HCT116 (cell line): ENCODE data around the gene PRKAG3. TPM values are rescaled to one million over a fixed set of nuclear protein-coding genes. Genes with fewer than 3 reads are reported as not detected.

Source experiments
- ATAC-seq: fragments of 200-7000 bp; cut with Tn5 transposase; 2 replicates; pipeline ENCODE4 v1.9.1; 2020; ENCODE audit warnings: mild to moderate bottlenecking, moderate library complexity
- BruUV-seq: library from RNA; stranded (reverse); fragments of 400-500 nt; replicated peaks from 2 replicates; lab custom pipeline; 2021; lab: Mats Ljungman, UMichigan
- CTCF ChIA-PET: fragments of 300-600 bp; sonication (Branson Sonifier 250); formaldehyde crosslinking; loops from one replicate; lab custom pipeline; 2021; ENCODE audit warnings: antibody characterized with exemption; lab: Charles Lee
- POLR2A ChIA-PET: fragments of 300-600, 350-600 bp; sonication (Branson Sonifier 250); formaldehyde crosslinking; loops from one replicate; lab custom pipeline; 2021; ENCODE audit warnings: antibody characterized with exemption; lab: Charles Lee
- RAD21 ChIA-PET, 2 experiments: fragments of 300-600 bp; sonication (Branson Sonifier 250); formaldehyde crosslinking; loops; one replicate each; lab custom pipeline; 2023; ENCODE audit warnings: low total read pairs in 2 of 2; ENCODE audit not compliant: uncharacterized antibody in 2 of 2, unreplicated experiment in 2 of 2, low non-redundant PET in 1 of 2; lab: Charles Lee
- DNase-seq: peaks from one replicate; pipeline ENCODE4 v3.0.0-alpha.2; 2010; ENCODE audit warnings: low read depth, low spot score
- H2AFZ ChIP-seq: fragments of 200-600 bp; shearing (Covaris generic), sonication (generic); 2 replicates; pipeline ENCODE4 v1.6.1; 2017; ENCODE audit warnings: low read depth, mixed run types, mixed read lengths, antibody characterized with exemption, low read length; ENCODE audit not compliant: poor library complexity, severe bottlenecking
- H3K27ac ChIP-seq: 2 replicates; pipeline ENCODE4 v1.5.1; 2012; ENCODE audit warnings: low read depth, low read length
- H3K27me3 ChIP-seq: fragments of 200-600 bp; sonication (generic); 2 replicates; pipeline ENCODE4 v1.6.1; 2016; ENCODE audit warnings: mixed run types, low read length, mixed read lengths; ENCODE audit not compliant: insufficient read depth
- H3K36me3 ChIP-seq, 2 experiments: fragments of 200-500 bp in 1 of 2; fragments of 200-600 bp in 1 of 2; sonication (Bioruptor generic) in 1 of 2; sonication (generic) in 1 of 2; 2 replicates each; pipeline versions ENCODE4 v1.5.1 to v1.6.1; 2014 to 2016; ENCODE audit warnings: low read length in 2 of 2, inconsistent platforms in 1 of 2, mixed read lengths in 1 of 2, mixed run types in 1 of 2; ENCODE audit not compliant: insufficient read depth in 2 of 2, control insufficient read depth in 1 of 2
- H3K4me1 ChIP-seq, 2 experiments: fragments of 200-600 bp in 1 of 2; sonication (generic) in 1 of 2; 2 replicates each; pipeline versions ENCODE4 v1.5.1 to v1.6.1; 2012 to 2017; ENCODE audit warnings: low read length in 2 of 2, inconsistent platforms in 1 of 2, mild to moderate bottlenecking in 1 of 2, mixed read lengths in 1 of 2, mixed run types in 1 of 2, moderate library complexity in 1 of 2; ENCODE audit not compliant: insufficient read depth in 2 of 2, control insufficient read depth in 1 of 2
- H3K4me2 ChIP-seq: fragments of 200-600 bp; sonication (generic); 2 replicates; pipeline ENCODE4 v1.6.1; 2017; ENCODE audit warnings: mixed run types, low read length, mixed read lengths
- H3K4me3 ChIP-seq, 2 experiments: fragments of 200-600 bp in 1 of 2; sonication (generic) in 1 of 2; replicated peaks in 1 of 2; 2 replicates each; pipeline ENCODE4 v1.5.1; 2011 to 2016; ENCODE audit warnings: low read length in 2 of 2, control low read depth in 1 of 2, low read depth in 1 of 2, mild to moderate bottlenecking in 1 of 2, mixed read lengths in 1 of 2, mixed run types in 1 of 2
- H3K79me2 ChIP-seq: fragments of 200-600 bp; sonication (generic); 2 replicates; pipeline ENCODE4 v1.6.1; 2017; ENCODE audit warnings: mild to moderate bottlenecking, mixed run types, low read length, moderate library complexity, mixed read lengths; ENCODE audit not compliant: insufficient read depth
- H3K9ac ChIP-seq: fragments of 200-600 bp; sonication (generic); 2 replicates; pipeline ENCODE4 v1.6.1; 2016; ENCODE audit warnings: low read length, mixed read lengths
- H3K9me2 ChIP-seq: fragments of 200-600 bp; sonication (generic), shearing (Covaris generic); 2 replicates; pipeline ENCODE4 v1.6.1; 2017; ENCODE audit warnings: mixed run types, mild to moderate bottlenecking, moderate library complexity; ENCODE audit not compliant: insufficient read depth
- H3K9me3 ChIP-seq, 2 experiments: fragments of 200-500 bp in 1 of 2; fragments of 200-600 bp in 1 of 2; sonication (Bioruptor generic) in 1 of 2; sonication (generic) in 1 of 2; 2 replicates each; pipeline ENCODE4 v1.6.1; 2014 to 2017; ENCODE audit warnings: low read length in 2 of 2, mixed read lengths in 2 of 2, inconsistent platforms in 1 of 2, low read depth in 1 of 2, mild to moderate bottlenecking in 1 of 2, mixed run types in 1 of 2, moderate library complexity in 1 of 2; ENCODE audit not compliant: control insufficient read depth in 1 of 2, insufficient read depth in 1 of 2
- H4K20me1 ChIP-seq: fragments of 200-600 bp; sonication (generic), shearing (Covaris generic); 2 replicates; pipeline ENCODE4 v1.6.1; 2017; ENCODE audit warnings: mixed run types, mild to moderate bottlenecking, moderate library complexity; ENCODE audit not compliant: insufficient read depth
- CBX3 ChIP-seq: IDR thresholded peaks from 2 replicates; pipeline ENCODE4 v1.6.1; 2012; ENCODE audit warnings: low read depth
- CEBPB ChIP-seq: IDR thresholded peaks from 2 replicates; pipeline ENCODE4 v1.6.1; 2012; ENCODE audit warnings: low read depth
- ELF1 ChIP-seq: IDR thresholded peaks from 2 replicates; pipeline ENCODE4 v1.6.1; 2012; ENCODE audit warnings: low read depth, borderline replicate concordance
- POLR2A ChIP-seq: IDR thresholded peaks from 2 replicates; pipeline ENCODE4 v1.7.0; 2011; ENCODE audit warnings: borderline replicate concordance; ENCODE audit not compliant: insufficient read depth, insufficient read length; ENCODE audit errors: extremely low read depth
- RAD21 ChIP-seq: IDR thresholded peaks from 2 replicates; pipeline ENCODE4 v1.6.1; 2012; ENCODE audit warnings: low read depth, mild to moderate bottlenecking
- REST ChIP-seq: IDR thresholded peaks from 2 replicates; pipeline ENCODE4 v1.6.1; 2012; ENCODE audit warnings: low read depth
- SIN3A ChIP-seq: IDR thresholded peaks from 2 replicates; pipeline ENCODE4 v1.6.1; 2012; ENCODE audit warnings: low read depth
- SRF ChIP-seq: IDR thresholded peaks from 2 replicates; pipeline ENCODE4 v1.6.1; 2012; ENCODE audit warnings: low read depth
- ZNF274 ChIP-seq: fragments of 200-500 bp; sonication (Bioruptor generic); IDR thresholded peaks from 2 replicates; pipeline ENCODE4 v1.6.1; 2014; ENCODE audit warnings: mild to moderate bottlenecking, low read depth, low read length, inconsistent platforms
- intact Hi-C: fragments of 100-400 bp; cut with micrococcal nuclease; formaldehyde crosslinking; loops from 2 replicates; pipeline ENCODE4 v1.10.0; 2022
- total RNA-seq: library from RNA; stranded (reverse); gene quantifications from one replicate; pipeline ENCODE4 v1.2.1, GENCODE V29; 2021; ENCODE audit not compliant: unreplicated experiment

PRKAG3 gene
- total RNA-seq, 1 experiment from 2014 or later, result not detected

- Histone ChIP-seq H3K79me2 (no peaks in the 10 kb centered on the region), H3K4me2 (no peak overlapping the region), H3K36me3 (no peaks in the 10 kb centered on the region), H3K27me3 (no peaks in the 10 kb centered on the region), H3K27ac (no peak overlapping the region), H3K9me2 (no peaks in the 10 kb centered on the region), H3K4me1 (no peaks in the 10 kb centered on the region), H3K9me3 (no peaks in the 10 kb centered on the region), H2AFZ (no peak overlapping the region), H3K4me3 (no peak overlapping the region), H3K9ac (no peak overlapping the region), H4K20me1 (no peaks in the 10 kb centered on the region)
- ChIA-PET POLR2A (no interaction called here), RAD21 (no interaction called here), CTCF (no interaction called here)
- ATAC-seq (no peak; the same call in 1 of the 2 replicates), DNase-seq (no peak)
- no peak for TF ChIP-seq SRF
- no peak for TF ChIP-seq ZNF274
- no peak for TF ChIP-seq ELF1
- TF ChIP-seq POLR2A, result no peak
- TF ChIP-seq CBX3, result no peak
- no peak for TF ChIP-seq SIN3A
- TF ChIP-seq CEBPB, result no peak
- no peak for TF ChIP-seq RAD21
- TF ChIP-seq REST, result no peak
- intact Hi-C loops, result no loop called here
- BruUV-seq, result no TSS peak
Observed at GRCh38 chr2:218785103-218785502, 46.5 kb downstream of the PRKAG3 start.
